ENCODE measurements around the gene ZNF277.

The ZNF277 gene

DNA sequence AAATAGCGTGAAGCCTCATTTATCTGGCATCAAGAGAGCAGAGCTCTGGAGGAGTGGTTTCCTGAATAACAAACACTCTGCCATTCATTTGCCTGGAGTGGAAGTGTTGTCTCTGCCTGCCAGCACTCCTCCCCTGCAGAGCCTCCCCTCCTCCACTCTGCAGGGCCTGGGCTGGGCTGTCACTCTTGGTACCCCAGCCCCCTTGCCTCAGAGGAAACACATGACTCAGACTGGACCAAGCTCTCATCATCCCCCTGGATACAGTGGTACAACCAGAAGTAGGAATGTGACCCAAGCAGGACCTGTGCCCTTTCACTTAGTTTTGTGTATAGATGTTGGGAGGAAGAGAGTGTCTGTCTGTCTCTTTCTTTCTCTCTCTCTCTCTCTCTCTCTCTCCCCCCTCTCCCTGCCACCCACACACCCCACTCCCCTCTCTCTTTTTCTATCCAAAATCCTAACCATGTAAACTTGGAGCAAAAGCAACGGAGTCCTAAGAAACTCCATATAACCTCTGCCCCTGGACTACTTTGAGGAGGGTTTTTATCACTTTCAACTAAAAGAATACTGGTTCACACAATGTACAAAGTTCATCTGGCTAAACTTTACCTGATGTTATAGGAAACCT is 44.2 kb upstream of the ZNF277 start:
- H2AFZ ChIP-seq (ENCODE audit: low read depth, low read length, severe bottlenecking) = no peak overlapping the region
- no peaks in the 10 kb centered on the region for H3K36me3 ChIP-seq (ENCODE audit: low read length)
- H3K27ac ChIP-seq (ENCODE audit: low read depth, low read length) = no peak overlapping the region
- H3K9ac ChIP-seq (ENCODE audit: low read length) = no peak overlapping the region
- TF ChIP-seq CTCF (IDR thresholded peaks at IDR 0.05; ENCODE audit: insufficient read depth, low read length, poor library complexity, severe bottlenecking) (no peak), EZH2phosphoT487 (conservative IDR thresholded peaks at IDR 0.05; ENCODE audit: low read length) (no peak)
- no peaks in the 10 kb centered on the region for H3K9me2 ChIP-seq (replicated peaks; ENCODE audit: insufficient read depth, low read length)
- H3K4me2 ChIP-seq (ENCODE audit: low read depth, low read length, poor library complexity, severe bottlenecking) = no peak overlapping the region
- no peaks in the 10 kb centered on the region for H4K20me1 ChIP-seq (ENCODE audit: low read depth, low read length)
- no peaks in the 10 kb centered on the region for H3F3A ChIP-seq (ENCODE audit: insufficient read depth)
- H3K79me2 ChIP-seq (ENCODE audit: insufficient read depth, low read length) = no peaks in the 10 kb centered on the region
- H3K27me3 ChIP-seq (ENCODE audit: low read length) = no peaks in the 10 kb centered on the region
- H3K4me3 ChIP-seq (ENCODE audit: insufficient read depth, low read length, poor library complexity, severe bottlenecking) = no peak overlapping the region
- H3K9me3 ChIP-seq (ENCODE audit: insufficient read depth, low read length) = no peaks in the 10 kb centered on the region

DNA sequence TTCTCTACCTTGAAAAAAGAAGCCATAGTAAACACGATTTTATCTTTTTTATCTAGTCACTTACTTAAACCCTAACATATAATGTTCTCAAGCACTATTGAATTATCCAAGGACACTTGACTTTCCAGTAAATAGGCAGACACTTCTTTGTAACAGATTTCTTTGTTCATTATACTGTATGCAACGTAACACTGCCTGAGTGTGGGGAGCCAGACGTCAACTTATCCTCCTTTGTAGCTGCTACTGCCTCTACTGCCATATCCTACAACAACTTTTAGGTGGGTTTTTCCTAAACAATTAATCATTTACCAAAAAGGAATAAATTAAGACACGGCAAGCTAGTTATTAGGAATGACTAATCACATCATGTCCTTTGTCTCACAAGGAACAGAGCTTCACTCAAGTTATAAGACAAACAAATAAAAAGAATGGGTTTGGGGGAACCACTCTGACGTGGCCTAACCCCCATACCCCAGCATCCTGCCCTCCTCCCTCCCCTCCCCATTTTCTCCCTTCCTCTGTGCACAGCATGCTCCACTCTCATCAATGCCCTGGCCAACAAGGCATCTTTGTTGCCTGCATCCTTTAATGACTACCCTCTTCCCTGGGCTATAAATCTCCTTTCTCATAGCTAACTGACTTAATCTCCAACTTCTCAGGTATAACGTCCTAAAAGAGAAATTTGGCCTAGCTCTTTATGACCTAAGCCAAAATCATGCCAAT is 43.5 kb upstream of the ZNF277 start:
- H3K9ac ChIP-seq (ENCODE audit: low read length) = no peak overlapping the region
- H3K9me3 ChIP-seq (ENCODE audit: insufficient read depth, low read length) = no peaks in the 10 kb centered on the region
- no peaks in the 10 kb centered on the region for H4K20me1 ChIP-seq (ENCODE audit: low read depth, low read length)
- H3K36me3 ChIP-seq (ENCODE audit: low read length) = no peaks in the 10 kb centered on the region
- TF ChIP-seq CTCF (IDR thresholded peaks at IDR 0.05; ENCODE audit: insufficient read depth, low read length, poor library complexity, severe bottlenecking) (no peak), EZH2phosphoT487 (conservative IDR thresholded peaks at IDR 0.05; ENCODE audit: low read length) (no peak)
- H3K27me3 ChIP-seq (ENCODE audit: low read length) = no peaks in the 10 kb centered on the region
- H3K9me2 ChIP-seq (replicated peaks; ENCODE audit: insufficient read depth, low read length) = no peaks in the 10 kb centered on the region
- no peak overlapping the region for H2AFZ ChIP-seq (ENCODE audit: low read depth, low read length, severe bottlenecking)
- no peaks in the 10 kb centered on the region for H3F3A ChIP-seq (ENCODE audit: insufficient read depth)
- no peaks in the 10 kb centered on the region for H3K79me2 ChIP-seq (ENCODE audit: insufficient read depth, low read length)
- no peak overlapping the region for H3K27ac ChIP-seq (ENCODE audit: low read depth, low read length)
- H3K4me3 ChIP-seq (ENCODE audit: insufficient read depth, low read length, poor library complexity, severe bottlenecking) = no peak overlapping the region
- H3K4me2 ChIP-seq (ENCODE audit: low read depth, low read length, poor library complexity, severe bottlenecking) = no peak overlapping the region

- TF ChIP-seq CTCF (IDR thresholded peaks at IDR 0.05; ENCODE audit: insufficient read depth, low read length, poor library complexity, severe bottlenecking) (no peak), EZH2phosphoT487 (conservative IDR thresholded peaks at IDR 0.05; ENCODE audit: low read length) (no peak)
- Histone ChIP-seq H3F3A (ENCODE audit: insufficient read depth) (no peaks in the 10 kb centered on the region), H4K20me1 (ENCODE audit: low read depth, low read length) (no peaks in the 10 kb centered on the region), H3K36me3 (ENCODE audit: low read length) (no peaks in the 10 kb centered on the region), H3K4me3 (ENCODE audit: insufficient read depth, low read length, poor library complexity, severe bottlenecking) (no peak overlapping the region), H3K9me3 (ENCODE audit: insufficient read depth, low read length) (no peaks in the 10 kb centered on the region), H2AFZ (ENCODE audit: low read depth, low read length, severe bottlenecking) (no peak overlapping the region), H3K4me2 (ENCODE audit: low read depth, low read length, poor library complexity, severe bottlenecking) (no peak overlapping the region), H3K27ac (ENCODE audit: low read depth, low read length) (no peak overlapping the region), H3K9me2 (replicated peaks; ENCODE audit: insufficient read depth, low read length) (no peaks in the 10 kb centered on the region), H3K9ac (ENCODE audit: low read length) (no peak overlapping the region), H3K79me2 (ENCODE audit: insufficient read depth, low read length) (no peaks in the 10 kb centered on the region), H3K27me3 (ENCODE audit: low read length) (no peaks in the 10 kb centered on the region)
Measured at GRCh38 chr7:112167147-112167546, 39.3 kb upstream of the ZNF277 start.
